Measurements from ENCODE around the gene DAD1. TPM values are rescaled to one million over a fixed set of nuclear protein-coding genes. Genes with fewer than 3 reads are reported as not detected.

The DAD1 gene
- total RNA-seq, 1 experiment from 2014 or later: 162 TPM

- H3K9me2 ChIP-seq (ENCODE audit: insufficient read depth): no peaks in the 10 kb centered on the region
- no peak overlapping the region for H3K4me2 ChIP-seq (ENCODE audit: low read length)
- intact Hi-C loops (cut with micrococcal nuclease): loop anchor here (5.0 kb wide), 1 partner anchor 499 kb away; the partner anchor contains the start of gene CDH24
- DNase-seq (ENCODE audit: low read depth, low spot score) (no peak), ATAC-seq (no peak)
- peaks cover 5 to 24% of the 10 kb centered on the region in 2 experiments for H3K4me1 ChIP-seq (ENCODE audit: control insufficient read depth in 1 of 2, insufficient read depth in 2 of 2, low read length in 2 of 2)
- RAD21 ChIA-PET (ENCODE audit: low non-redundant PET in 1 of 2, low total read pairs in 2 of 2, uncharacterized antibody in 2 of 2, unreplicated experiment in 2 of 2): no interaction called here
- no peaks in the 10 kb centered on the region for H3K9me3 ChIP-seq (ENCODE audit: control insufficient read depth in 1 of 2, insufficient read depth in 1 of 2, low read depth in 1 of 2, low read length in 2 of 2)
- no peak overlapping the region for H3K9ac ChIP-seq (ENCODE audit: low read length)
- no peaks in the 10 kb centered on the region for H3K79me2 ChIP-seq (ENCODE audit: insufficient read depth, low read length)
- CTCF ChIA-PET: interaction anchor here (1.0 kb wide), 1 partner anchor 95 kb away, joined by 3 read pairs; no protein-coding TSS in a partner anchor
- POLR2A ChIA-PET: no interaction called here
- H3K4me3 ChIP-seq (replicated peaks in 1 of 2; ENCODE audit: low read depth in 1 of 2, low read length in 2 of 2): no peak overlapping the region
- no peak overlapping the region for H2AFZ ChIP-seq (ENCODE audit: low read depth, low read length, poor library complexity, severe bottlenecking)
- no peaks in the 10 kb centered on the region for H3K27me3 ChIP-seq (ENCODE audit: insufficient read depth, low read length)
- peaks cover 0 to 3% of the 10 kb centered on the region in 2 experiments; a peak in 1 of 4 replicates for H3K36me3 ChIP-seq (ENCODE audit: control insufficient read depth in 1 of 2, insufficient read depth in 2 of 2, low read length in 2 of 2)
- BruUV-seq (replicated peaks): no TSS peak
- H4K20me1 ChIP-seq (ENCODE audit: insufficient read depth): no peaks in the 10 kb centered on the region
- TF ChIP-seq EGR1 (IDR thresholded peaks at IDR 0.05; ENCODE audit: low read depth) (no peak), POLR2AphosphoS5 (IDR thresholded peaks at IDR 0.05; ENCODE audit: low read depth, low read length) (no peak), CBX3 (IDR thresholded peaks at IDR 0.05; ENCODE audit: low read depth) (no peak), CEBPB (IDR thresholded peaks at IDR 0.05; ENCODE audit: low read depth) (no peak), MAX (IDR thresholded peaks at IDR 0.05) (no peak), TCF7L2 (IDR thresholded peaks at IDR 0.05; ENCODE audit: borderline replicate concordance, extremely low read depth, insufficient read depth, insufficient read length) (no peak), EZH2 (IDR thresholded peaks at IDR 0.05) (no peak), EZH2phosphoT487 (IDR thresholded peaks at IDR 0.05; ENCODE audit: borderline replicate concordance) (no peak), ZNF274 (IDR thresholded peaks at IDR 0.05; ENCODE audit: low read depth, low read length) (no peak), ELF1 (IDR thresholded peaks at IDR 0.05; ENCODE audit: borderline replicate concordance, low read depth) (no peak), CTCF (IDR thresholded peaks at IDR 0.05 in 2 of 3, conservative IDR thresholded peaks at IDR 0.05 in 1 of 3; ENCODE audit: borderline replicate concordance in 1 of 3, insufficient read depth in 1 of 3, low read depth in 2 of 3, low read length in 2 of 3) (no peak), ZFX (IDR thresholded peaks at IDR 0.05) (no peak), YY1 (IDR thresholded peaks at IDR 0.05; ENCODE audit: extremely low read depth, insufficient replicate concordance, low read depth, low read length) (no peak), ZBTB33 (IDR thresholded peaks at IDR 0.05; ENCODE audit: extremely low read depth, insufficient replicate concordance, low read length) (no peak), ATF3 (IDR thresholded peaks at IDR 0.05) (no peak), SP1 (IDR thresholded peaks at IDR 0.05; ENCODE audit: low read depth) (no peak), REST (IDR thresholded peaks at IDR 0.05; ENCODE audit: low read depth) (no peak), RAD21 (IDR thresholded peaks at IDR 0.05; ENCODE audit: low read depth) (no peak), JUND (IDR thresholded peaks at IDR 0.05) (no peak)
- H3K27ac ChIP-seq (ENCODE audit: low read depth, low read length): no peak overlapping the region
These were observed 30.7 kb downstream of the DAD1 start for GRCh38 chr14:22558221-22558913.
